Mesendoderm (in vitro differentiated cells): Measurements from ENCODE around the gene CMPK1.

Source experiments
- DNase-seq: peaks from one replicate; pipeline ENCODE4 v3.0.0; 2013
- H2AK5ac ChIP-seq: 2 replicates; pipeline ENCODE4 v1.6.1; 2013; ENCODE audit warnings: low read length, inconsistent platforms
- H2BK120ac ChIP-seq: 2 replicates; pipeline ENCODE4 v1.6.1; 2013; ENCODE audit warnings: low read depth, mild to moderate bottlenecking, low read length, moderate library complexity, mixed read lengths
- H2BK15ac ChIP-seq: replicated peaks from 2 replicates; pipeline ENCODE4 v1.6.1; 2013; ENCODE audit warnings: low read depth, mild to moderate bottlenecking, moderate library complexity
- H2BK5ac ChIP-seq: 2 replicates; pipeline ENCODE4 v1.6.1; 2013; ENCODE audit warnings: low read length, inconsistent platforms
- H3K18ac ChIP-seq: 2 replicates; pipeline ENCODE4 v1.6.1; 2013; ENCODE audit warnings: mild to moderate bottlenecking, low read length, mixed read lengths
- H3K23ac ChIP-seq: one replicate; pipeline ENCODE4 v1.6.1; 2013; ENCODE audit warnings: low read length
- H3K27ac ChIP-seq: 2 replicates; pipeline ENCODE4 v1.5.1; 2013; ENCODE audit warnings: low read depth, mild to moderate bottlenecking, inconsistent platforms, low read length, moderate library complexity
- H3K27me3 ChIP-seq: 2 replicates; pipeline ENCODE4 v1.6.1; 2013; ENCODE audit warnings: low read length, control low read depth, mild to moderate bottlenecking, inconsistent platforms; ENCODE audit not compliant: insufficient read depth, poor library complexity
- H3K36me3 ChIP-seq: 2 replicates; pipeline ENCODE4 v1.6.1; 2013; ENCODE audit warnings: low read length, inconsistent platforms; ENCODE audit not compliant: control insufficient read depth, insufficient read depth
- H3K4ac ChIP-seq: one replicate; pipeline ENCODE4 v1.6.1; 2013; ENCODE audit warnings: low read depth, mild to moderate bottlenecking, low read length, moderate library complexity
- H3K4me1 ChIP-seq: 2 replicates; pipeline ENCODE4 v1.6.1; 2013; ENCODE audit warnings: low read depth, low read length, inconsistent platforms; ENCODE audit not compliant: control insufficient read depth
- H3K4me2 ChIP-seq: 2 replicates; pipeline ENCODE4 v1.6.1; 2013; ENCODE audit warnings: low read length
- H3K4me3 ChIP-seq: 2 replicates; pipeline ENCODE4 v1.5.1; 2013; ENCODE audit warnings: mild to moderate bottlenecking, low read length
- H3K56ac ChIP-seq: one replicate; pipeline ENCODE4 v1.6.1; 2013; ENCODE audit warnings: low read length
- H3K79me1 ChIP-seq: 2 replicates; pipeline ENCODE4 v1.6.1; 2013; ENCODE audit warnings: low read length, inconsistent platforms
- H3K79me2 ChIP-seq: 2 replicates; pipeline ENCODE4 v1.6.1; 2013; ENCODE audit warnings: mild to moderate bottlenecking, low read length; ENCODE audit not compliant: control insufficient read depth, insufficient read depth
- H3K9ac ChIP-seq: 2 replicates; pipeline ENCODE4 v1.6.1; 2013; ENCODE audit warnings: low read length, inconsistent platforms
- H4K5ac ChIP-seq: one replicate; pipeline ENCODE4 v1.6.1; 2013; ENCODE audit warnings: low read length
- H4K8ac ChIP-seq: one replicate; pipeline ENCODE4 v1.6.1; 2013; ENCODE audit warnings: low read depth, mild to moderate bottlenecking, control low read depth, low read length, moderate library complexity
- WGBS: extraction: QIAGEN DNeasy Blood & Tissue Kit; methylation state at CpG from one replicate; pipeline ENCODE4 v1.1.7; 2013; ENCODE audit warnings: low lambda C conversion rate, missing lambda C conversion rate; ENCODE audit not compliant: insufficient coverage; ENCODE audit errors: extremely low coverage; 5-methylcytosine and 5-hydroxymethylcytosine counted together

The CMPK1 gene

DNA sequence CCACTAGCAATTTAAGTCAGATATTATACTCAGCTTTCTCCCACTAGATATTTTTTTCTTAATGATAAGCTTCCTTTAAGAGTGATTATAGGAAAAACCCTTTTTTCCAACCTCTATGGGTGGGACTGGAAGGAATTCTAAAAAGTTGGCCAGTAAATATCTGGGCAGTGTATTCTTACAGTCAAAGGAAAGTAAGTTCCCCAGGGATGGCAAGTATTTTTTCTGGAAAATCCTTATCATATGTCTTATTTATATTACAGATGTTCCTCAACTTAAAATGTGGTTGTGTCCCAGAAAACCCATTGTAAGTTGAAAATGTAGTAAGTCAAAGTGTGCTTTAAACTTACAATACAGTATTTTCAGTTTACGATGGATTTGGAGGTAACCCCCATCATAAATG is 29.2 kb downstream of the CMPK1 start:
- Histone ChIP-seq H3K36me3 (no peaks in the 10 kb centered on the region), H3K27ac (no peak overlapping the region), H4K8ac (no peak overlapping the region), H2BK15ac (no peak overlapping the region), H3K9ac (no peak overlapping the region), H3K4me1 (no peaks in the 10 kb centered on the region), H3K56ac (no peak overlapping the region), H3K4ac (no peak overlapping the region), H3K79me2 (no peaks in the 10 kb centered on the region), H2BK120ac (no peak overlapping the region), H3K79me1 (peaks cover 4% of the 10 kb centered on the region), H4K5ac (no peak overlapping the region), H3K18ac (no peak overlapping the region), H3K4me2 (no peak overlapping the region), H3K23ac (no peak overlapping the region), H2AK5ac (no peak overlapping the region), H3K27me3 (no peaks in the 10 kb centered on the region), H3K4me3 (no peak overlapping the region), H2BK5ac (no peak overlapping the region)
- no peak for DNase-seq
- WGBS, result no CpG with 5 or more reads among the region's 1 CpG

DNA sequence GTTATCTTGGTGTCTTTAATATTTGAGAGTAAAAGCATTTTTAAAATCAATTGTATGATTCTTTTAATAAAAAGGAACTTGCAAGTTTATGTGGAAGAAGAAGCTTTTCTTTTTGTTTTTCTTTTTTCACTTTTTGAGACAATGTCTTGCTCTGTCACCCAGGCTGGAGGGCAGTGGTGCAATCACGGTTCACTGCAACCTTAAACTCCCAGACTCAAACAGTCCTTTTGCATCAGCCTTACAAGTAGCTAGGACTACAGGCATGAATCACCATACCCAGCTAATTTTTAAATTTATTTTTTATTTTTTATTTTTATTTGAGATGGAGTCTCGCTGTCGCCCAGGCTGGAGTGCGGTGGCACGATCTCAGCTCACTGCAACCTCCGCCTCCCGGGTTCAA is 34.1 kb downstream of the CMPK1 start:
- WGBS, result no CpG with 5 or more reads among the region's 7 CpGs

DNA sequence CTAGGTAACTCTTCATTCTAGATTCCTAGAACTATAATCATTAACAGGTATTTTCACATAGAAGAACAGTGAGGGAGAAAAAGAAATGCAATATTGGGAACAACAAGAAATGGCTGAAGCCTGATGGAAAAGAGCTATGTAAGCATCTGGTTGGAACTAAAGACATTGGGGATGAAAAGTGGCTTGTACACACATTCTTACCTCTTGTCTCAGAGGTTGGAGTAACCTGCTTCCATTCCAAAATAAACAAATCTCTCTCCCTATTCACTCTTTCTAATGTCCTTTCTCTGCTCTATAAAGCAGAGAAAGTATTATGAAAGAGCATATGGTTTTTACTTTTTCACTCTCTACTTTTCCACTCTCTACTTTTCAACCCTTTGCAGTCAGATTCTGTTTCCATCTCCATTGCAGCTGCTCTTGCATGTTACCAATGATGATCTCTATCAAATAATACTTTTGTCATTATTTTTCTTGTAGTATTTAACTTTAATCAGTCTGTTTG is 37.5 kb downstream of the CMPK1 start:
- no peak overlapping the region for H2BK5ac ChIP-seq
- no peaks in the 10 kb centered on the region for H3K79me2 ChIP-seq
- H3K9ac ChIP-seq, result no peak overlapping the region
- no peak overlapping the region for H3K4me3 ChIP-seq
- no peaks in the 10 kb centered on the region for H3K27me3 ChIP-seq
- H4K5ac ChIP-seq, result no peak overlapping the region
- no peak overlapping the region for H2AK5ac ChIP-seq
- H3K56ac ChIP-seq, result no peak overlapping the region
- H2BK120ac ChIP-seq, result no peak overlapping the region
- no peaks in the 10 kb centered on the region for H3K4me1 ChIP-seq
- H3K79me1 ChIP-seq, result no peaks in the 10 kb centered on the region
- no peak overlapping the region for H3K27ac ChIP-seq
- no peak overlapping the region for H3K23ac ChIP-seq
- no peak overlapping the region for H4K8ac ChIP-seq
- peaks cover 2% of the 10 kb centered on the region for H3K36me3 ChIP-seq
- no peak for DNase-seq
- no peak overlapping the region for H3K18ac ChIP-seq
- H3K4ac ChIP-seq, result no peak overlapping the region
- H3K4me2 ChIP-seq, result no peak overlapping the region
- H2BK15ac ChIP-seq, result no peak overlapping the region

More for the DNA sequence above, 34.1 kb downstream of the CMPK1 start:
- Histone ChIP-seq H3K4ac (no peak overlapping the region), H3K36me3 (peaks cover 2% of the 10 kb centered on the region), H3K56ac (no peak overlapping the region), H3K4me2 (no peak overlapping the region), H3K9ac (no peak overlapping the region), H3K79me2 (no peaks in the 10 kb centered on the region), H3K23ac (no peak overlapping the region), H2BK120ac (no peak overlapping the region), H3K4me1 (no peaks in the 10 kb centered on the region), H3K79me1 (peaks cover 2% of the 10 kb centered on the region), H2BK15ac (no peak overlapping the region), H4K5ac (no peak overlapping the region), H3K27me3 (no peaks in the 10 kb centered on the region), H2BK5ac (no peak overlapping the region), H3K4me3 (no peak overlapping the region), H3K27ac (no peak overlapping the region), H4K8ac (no peak overlapping the region), H2AK5ac (no peak overlapping the region), H3K18ac (no peak overlapping the region)
- no peak for DNase-seq

DNA sequence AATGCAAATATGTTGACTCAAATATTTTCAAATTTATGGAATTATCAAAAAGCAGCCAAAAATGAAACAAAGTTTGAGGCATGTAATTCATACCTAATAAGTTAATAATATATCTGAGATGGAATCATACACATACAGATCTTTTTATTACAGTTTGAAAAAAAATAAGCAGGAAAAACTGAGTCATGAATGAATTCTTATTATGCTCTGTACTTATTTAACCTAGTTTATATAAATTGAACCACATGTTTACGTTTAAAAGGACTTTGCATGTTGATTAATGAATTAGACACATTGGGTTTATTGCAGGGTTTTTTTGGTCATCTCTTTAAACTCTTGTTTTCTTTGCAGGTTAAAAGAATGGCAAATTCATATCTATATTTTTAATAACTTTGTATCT is 40.9 kb downstream of the CMPK1 start:
- H3K27ac ChIP-seq, result no peak overlapping the region
- H3K18ac ChIP-seq, result no peak overlapping the region
- WGBS, result no CpG with 5 or more reads among the region's 1 CpG
- no peak overlapping the region for H3K23ac ChIP-seq
- no peak overlapping the region for H3K4me3 ChIP-seq
- H2BK120ac ChIP-seq, result no peak overlapping the region
- no peaks in the 10 kb centered on the region for H3K79me2 ChIP-seq
- no peak overlapping the region for H3K4me2 ChIP-seq
- no peaks in the 10 kb centered on the region for H3K4me1 ChIP-seq
- H3K56ac ChIP-seq, result no peak overlapping the region
- no peak overlapping the region for H2AK5ac ChIP-seq
- no peaks in the 10 kb centered on the region for H3K27me3 ChIP-seq
- no peak overlapping the region for H3K4ac ChIP-seq
- H3K9ac ChIP-seq, result no peak overlapping the region
- DNase-seq, result no peak
- no peak overlapping the region for H4K5ac ChIP-seq
- no peaks in the 10 kb centered on the region for H3K36me3 ChIP-seq
- H2BK15ac ChIP-seq, result no peak overlapping the region
- H4K8ac ChIP-seq, result no peak overlapping the region
- H3K79me1 ChIP-seq, result no peaks in the 10 kb centered on the region
- no peak overlapping the region for H2BK5ac ChIP-seq

GRCh38 chr1:47378147-47378546 is 44.6 kb downstream of the CMPK1 start:
- Histone ChIP-seq H3K18ac (no peak overlapping the region), H3K79me2 (no peaks in the 10 kb centered on the region), H2BK5ac (no peak overlapping the region), H2BK15ac (no peak overlapping the region), H3K4me1 (no peaks in the 10 kb centered on the region), H2BK120ac (no peak overlapping the region), H3K27me3 (no peaks in the 10 kb centered on the region), H3K27ac (no peak overlapping the region), H3K4me2 (no peak overlapping the region), H4K5ac (no peak overlapping the region), H3K9ac (no peak overlapping the region), H3K56ac (no peak overlapping the region), H3K4ac (no peak overlapping the region), H3K4me3 (no peak overlapping the region), H2AK5ac (no peak overlapping the region), H3K23ac (no peak overlapping the region), H3K36me3 (no peaks in the 10 kb centered on the region), H3K79me1 (no peaks in the 10 kb centered on the region), H4K8ac (no peak overlapping the region)
- no peak for DNase-seq
- no CpG with 5 or more reads among the region's 1 CpG for WGBS

GRCh38 chr1:47380699-47381098 is 47.1 kb downstream of the CMPK1 start:
- Histone ChIP-seq H2BK5ac (no peak overlapping the region), H2BK120ac (no peak overlapping the region), H3K79me1 (no peaks in the 10 kb centered on the region), H3K23ac (no peak overlapping the region), H3K4me1 (no peaks in the 10 kb centered on the region), H3K56ac (no peak overlapping the region), H3K4ac (no peak overlapping the region), H3K36me3 (no peaks in the 10 kb centered on the region), H4K8ac (no peak overlapping the region), H3K18ac (no peak overlapping the region), H2AK5ac (no peak overlapping the region), H3K27ac (no peak overlapping the region), H3K79me2 (no peaks in the 10 kb centered on the region), H4K5ac (no peak overlapping the region), H3K4me2 (no peak overlapping the region), H3K27me3 (no peaks in the 10 kb centered on the region), H3K4me3 (no peak overlapping the region), H2BK15ac (no peak overlapping the region), H3K9ac (no peak overlapping the region)
- no peak for DNase-seq
- WGBS, result no CpG with 5 or more reads among the region's 5 CpGs
